CD1c-positive myeloid dendritic cell (primary cell): ENCODE measurements around the gene CCDC87.
A peak's percentile ranks its signal among the peaks of the same experiment; 100 is the strongest.

Source experiments
- DNase-seq: peaks from one replicate; pipeline ENCODE4 v3.0.0-alpha.2; 2016; ENCODE audit errors: extremely low spot score

The CCDC87 gene

DNA sequence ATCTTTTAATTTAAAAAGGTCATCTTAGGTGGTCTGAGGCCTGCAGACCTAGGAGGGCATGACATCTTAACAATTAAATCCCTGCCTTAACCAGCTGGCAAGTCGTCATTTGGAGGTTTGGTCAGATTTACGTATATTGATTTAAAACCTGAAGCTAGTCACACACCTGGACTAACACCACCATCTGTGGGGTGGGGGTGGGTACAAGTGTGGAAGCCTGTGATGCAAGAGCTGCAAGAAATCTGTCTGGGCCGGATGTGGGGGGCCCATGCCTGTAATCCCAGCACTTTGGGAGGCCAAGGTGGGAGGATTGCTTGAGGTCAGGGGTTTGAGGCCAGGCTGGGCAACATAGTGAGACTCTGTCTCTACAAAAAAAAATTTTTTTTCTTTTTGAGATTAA, 11.6 kb downstream of the CCDC87 start:
- DNase-seq, result no peak

DNA sequence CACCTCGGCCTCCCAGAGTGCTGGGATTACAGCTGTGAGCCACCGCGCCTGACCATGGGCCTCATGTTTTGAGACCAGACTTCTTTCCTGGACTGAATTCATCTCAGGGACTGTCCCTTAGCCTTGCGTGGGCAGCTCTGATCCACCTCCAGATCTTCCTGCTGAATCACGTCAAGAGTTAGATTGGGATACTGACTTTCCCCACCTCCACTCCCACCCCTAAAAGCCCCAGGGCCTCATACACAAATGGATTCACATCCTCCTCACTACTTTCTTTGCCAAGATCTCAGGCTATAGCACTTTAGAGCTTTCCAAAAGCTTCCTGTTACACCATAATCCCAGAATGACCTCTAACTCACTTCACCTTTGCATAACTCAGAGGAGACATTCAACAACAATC, 12.1 kb downstream of the CCDC87 start:
- DNase-seq, result peak; percentile 28

DNA sequence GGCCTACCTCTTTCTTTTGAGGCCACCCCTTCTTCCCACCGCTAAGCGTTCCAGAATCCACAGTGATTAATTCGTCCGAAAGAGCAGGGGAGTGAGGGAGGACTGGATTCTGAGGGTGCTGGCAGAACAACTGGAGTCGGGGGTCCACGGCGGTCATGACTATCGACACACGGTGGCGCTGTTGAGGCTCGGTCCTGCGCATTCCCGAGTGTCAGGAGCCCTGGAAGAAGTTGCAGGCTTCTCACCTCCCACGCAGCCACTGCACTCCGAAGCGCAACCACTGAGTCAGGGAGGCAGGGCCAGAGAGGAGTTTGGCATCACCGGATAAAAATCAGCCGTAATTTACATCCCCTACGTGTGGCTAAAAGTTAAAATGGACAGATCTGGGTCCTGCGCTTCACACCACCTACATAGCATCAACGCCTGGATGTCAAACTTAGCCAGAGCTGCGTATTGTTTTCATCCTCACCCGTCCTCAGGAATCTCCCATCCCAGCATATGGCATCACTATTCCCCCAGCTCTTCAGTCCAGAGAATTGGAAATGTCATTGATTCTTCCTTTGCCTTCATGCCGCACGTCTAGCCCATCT, 13.8 kb downstream of the CCDC87 start:
- peak; percentile 89 for DNase-seq

DNA sequence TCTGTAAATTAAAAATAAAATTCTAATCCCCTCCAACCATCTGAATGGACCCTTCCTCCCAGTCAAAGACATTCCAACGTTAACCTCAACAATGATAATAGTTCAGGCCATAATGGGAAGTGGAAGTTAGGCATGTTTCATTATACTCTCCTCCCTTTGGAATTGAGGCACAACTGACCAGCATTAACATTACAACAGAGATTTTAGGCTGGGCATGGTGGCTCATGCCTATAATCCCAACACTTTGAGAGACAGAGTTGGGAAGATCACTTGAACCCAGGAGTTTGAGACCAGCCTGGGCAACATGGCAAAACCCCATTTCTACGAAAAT, 22.0 kb downstream of the CCDC87 start:
- no peak for DNase-seq

DNA sequence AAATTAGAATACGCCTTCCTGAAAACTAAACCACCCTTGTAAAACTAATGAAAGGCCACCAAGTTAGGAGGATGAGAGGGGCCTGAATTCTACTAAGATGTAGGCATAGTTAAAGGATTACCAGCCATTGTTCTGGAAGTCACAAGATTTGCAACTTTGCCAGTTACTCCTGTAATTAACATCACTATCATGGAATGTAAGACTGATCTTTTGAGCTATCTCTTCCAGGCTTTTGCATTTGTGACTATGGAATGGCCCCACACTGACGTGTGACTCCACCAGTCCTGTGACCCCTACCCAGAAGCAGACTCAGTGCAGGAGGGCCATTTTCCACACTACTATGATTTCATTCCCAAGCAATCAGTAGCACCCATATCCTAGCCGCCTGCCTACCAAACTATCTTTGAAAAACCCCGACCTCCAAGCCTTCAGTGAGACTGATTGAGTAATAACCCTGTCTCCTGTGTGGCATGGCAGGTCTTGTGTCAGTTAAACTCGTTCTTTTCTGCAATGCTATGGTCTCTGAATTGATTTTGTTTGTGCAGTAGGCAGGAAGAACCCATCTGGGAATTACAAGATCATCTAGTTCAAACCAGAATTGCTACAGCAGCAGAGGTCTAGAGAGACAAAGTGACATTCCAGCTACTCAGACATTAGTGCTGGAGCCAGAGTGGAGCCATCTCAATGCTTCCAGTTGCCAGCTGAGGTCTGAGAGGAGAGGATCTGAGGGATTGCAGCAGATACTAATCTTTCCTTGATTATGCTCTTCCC, 22.6 kb downstream of the CCDC87 start:
- no peak for DNase-seq

DNA sequence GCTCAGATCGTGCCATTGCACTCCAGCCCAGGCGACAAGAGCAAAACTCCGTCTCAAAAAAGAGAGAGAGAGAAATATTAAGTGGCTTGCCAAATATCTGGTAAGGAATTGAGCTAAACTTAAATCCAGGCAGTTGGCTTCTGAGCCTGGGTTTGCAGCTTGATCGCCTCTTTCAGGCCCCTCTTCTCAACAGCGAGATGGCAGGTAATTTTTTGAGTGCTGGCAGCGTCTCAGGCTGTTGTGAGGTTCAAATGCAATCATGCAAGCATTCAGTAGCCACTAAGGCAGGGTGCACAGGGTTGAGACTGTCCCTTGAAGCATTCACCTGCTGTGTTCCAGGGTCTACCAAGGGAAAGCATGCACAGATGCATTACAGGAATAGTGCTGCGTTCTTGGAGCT, 23.8 kb downstream of the CCDC87 start:
- no peak for DNase-seq

DNA sequence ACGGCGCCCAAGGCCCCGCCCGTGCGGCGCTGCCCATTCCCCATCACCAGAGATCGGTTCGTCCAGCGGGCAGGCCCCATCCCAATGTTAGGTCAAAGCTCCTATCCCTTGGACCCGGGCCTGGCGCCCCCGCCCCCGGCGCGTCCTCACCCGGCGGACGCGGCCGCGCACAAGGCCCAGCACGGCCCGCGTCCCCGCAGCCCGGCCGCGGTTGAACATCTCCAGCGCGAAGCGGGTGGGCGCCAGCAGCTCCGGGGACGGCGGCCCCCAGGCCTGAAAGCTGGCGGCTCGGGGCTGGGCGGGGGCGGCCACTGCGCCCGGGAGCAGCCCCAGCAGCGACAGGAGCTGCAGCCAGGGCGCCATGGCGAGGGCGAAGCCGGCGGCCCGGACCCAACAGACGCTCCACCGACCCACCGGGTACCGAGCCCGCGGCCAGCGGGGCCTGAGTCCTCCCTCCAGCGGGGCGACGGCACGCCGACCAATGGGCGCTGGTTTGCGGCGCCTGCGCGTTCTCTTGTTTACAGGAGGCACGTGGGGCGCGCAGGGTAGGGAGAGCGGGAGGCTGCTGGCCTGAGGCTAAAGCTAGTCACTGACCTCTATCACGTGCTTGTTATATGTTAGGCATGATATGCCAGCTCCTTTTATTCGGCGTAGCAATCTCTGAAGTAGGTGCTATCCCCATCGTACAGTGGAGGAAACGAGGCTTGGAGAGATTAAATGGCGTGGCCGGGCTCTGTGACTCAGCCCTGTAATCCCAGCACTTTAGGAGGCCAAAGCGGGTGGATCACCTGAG, 24.5 kb downstream of the CCDC87 start, which contains the start of gene CTSF:
Gene CTSF (minus strand): TSS at position 483 of the 793 bp plus-strand sequence. CDS start 120 bp downstream, at position 363.
- peak; percentile 83 for DNase-seq

DNA sequence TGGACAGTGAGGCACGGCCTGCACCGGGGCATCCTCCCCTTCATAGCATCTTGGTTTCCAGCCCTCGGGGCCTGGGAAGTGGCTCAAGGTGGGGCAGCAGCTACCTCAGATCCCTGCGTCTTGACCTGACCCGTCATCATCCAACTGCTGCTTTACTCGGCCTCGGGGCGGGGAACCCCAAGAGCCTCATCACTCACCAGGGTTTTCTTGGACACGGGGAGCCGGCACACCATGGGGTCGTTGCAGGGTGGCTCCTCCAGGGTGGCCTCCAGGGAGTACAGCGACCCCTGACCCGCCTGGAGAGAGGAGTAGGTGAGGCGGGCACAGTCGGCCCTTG, 25.1 kb downstream of the CCDC87 start:
- no peak for DNase-seq

DNA sequence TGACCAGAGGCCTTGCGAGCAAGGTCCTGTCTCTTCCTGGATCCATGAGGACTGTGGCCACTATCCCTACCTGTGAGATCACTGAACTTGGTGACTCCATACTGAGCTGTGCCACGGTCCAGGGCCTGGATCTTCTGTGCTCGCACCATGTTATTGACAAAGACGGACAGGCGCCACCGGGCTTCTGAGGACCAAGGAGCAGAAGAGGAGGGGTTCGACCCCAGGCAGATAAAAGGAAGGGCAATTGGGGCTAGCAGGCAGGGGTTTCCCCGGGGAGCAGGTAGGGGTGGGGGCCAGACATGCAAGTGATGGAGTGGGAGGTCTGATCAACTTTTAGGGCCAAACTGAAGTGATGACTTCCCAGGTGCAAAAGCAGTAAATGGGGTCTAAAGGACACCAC, 26.6 kb downstream of the CCDC87 start:
- no peak for DNase-seq

DNA sequence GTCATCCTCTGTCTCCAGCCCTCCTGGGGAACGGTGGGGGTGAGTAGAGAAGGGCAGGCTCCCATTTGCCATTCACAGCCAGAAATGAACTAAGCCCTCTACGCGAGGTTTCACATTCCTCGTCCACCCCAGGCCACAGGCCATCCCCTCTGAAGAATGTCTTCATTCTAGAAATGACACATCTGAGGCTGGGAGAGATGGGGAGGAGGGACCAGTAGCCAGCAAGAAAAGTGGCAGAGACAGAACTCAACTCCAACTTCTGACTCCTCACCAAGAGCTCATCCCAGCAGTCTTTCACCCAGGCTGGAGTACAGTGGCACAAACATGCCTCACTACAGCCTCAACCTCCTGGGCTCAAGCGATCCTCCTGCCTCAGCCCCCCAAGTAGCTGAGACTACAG, 27.9 kb downstream of the CCDC87 start:
- no peak for DNase-seq

DNA sequence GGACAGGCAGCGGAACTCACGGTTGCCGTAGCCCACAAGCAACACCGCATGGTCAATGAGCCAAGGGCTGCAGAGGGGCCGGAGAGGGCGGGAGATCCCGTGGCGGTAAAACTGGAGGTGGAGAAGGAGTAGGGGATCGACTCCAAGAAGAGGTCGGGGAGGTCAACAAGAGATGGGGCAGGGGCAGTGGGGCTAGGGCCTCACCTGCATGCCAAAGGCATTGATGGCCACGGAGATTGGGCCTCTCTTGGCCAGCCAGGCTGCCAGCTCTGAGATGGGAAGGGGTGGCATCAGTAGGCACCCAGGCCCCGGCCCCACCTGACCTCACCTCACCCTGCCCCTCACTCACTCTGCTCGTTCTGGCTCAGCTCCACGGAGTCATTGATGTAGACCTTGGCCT, 28.3 kb downstream of the CCDC87 start:
- no peak for DNase-seq

DNA sequence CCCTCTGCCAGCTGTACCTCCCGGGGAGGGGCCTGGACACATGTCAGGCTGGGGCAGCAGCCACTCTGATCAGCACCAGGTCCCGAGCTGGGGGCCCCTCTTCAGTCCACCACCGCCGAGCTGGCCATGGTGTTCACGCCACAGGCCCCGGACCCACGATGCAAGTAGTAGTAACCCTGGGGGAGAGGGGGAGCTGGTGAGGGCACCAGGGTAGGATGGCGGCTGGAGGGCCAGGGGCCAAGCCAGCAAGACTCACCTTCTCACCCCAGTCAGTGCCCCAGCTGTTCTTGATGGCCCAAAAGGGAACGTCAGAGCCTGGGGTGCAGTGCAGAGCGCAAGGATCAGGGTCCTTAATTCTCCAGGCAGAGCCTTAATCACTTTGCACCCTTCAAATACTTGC, 29.0 kb downstream of the CCDC87 start:
- no peak for DNase-seq

DNA sequence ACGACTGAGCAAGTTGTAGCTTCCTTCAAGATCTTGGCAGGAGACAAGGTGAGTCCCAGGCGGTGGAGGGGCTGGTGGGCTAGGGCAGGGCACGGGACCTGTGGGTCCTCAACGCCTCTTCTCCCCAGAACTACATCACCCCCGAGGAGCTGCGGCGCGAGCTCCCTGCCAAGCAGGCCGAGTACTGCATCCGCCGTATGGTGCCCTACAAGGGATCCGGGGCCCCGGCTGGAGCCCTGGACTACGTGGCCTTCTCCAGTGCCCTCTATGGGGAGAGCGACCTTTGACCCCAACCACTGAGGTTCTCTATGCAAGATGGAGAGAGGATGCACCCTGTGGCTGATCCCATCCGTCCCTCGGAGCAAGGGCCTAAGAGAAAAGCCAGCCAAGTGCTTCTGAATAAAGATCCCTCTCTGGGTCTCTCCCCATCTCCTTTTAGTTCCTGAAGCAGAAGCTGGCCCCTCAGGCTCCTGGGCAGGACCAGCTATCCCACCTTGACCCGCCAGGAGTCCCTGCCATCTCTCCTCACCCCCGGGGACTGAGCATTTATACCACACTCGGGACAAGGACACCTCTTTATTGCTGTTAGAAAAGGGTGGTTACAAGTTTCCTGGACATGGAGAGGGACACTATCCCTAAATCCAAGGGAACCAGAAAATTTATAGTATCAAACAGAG, 29.8 kb downstream of the CCDC87 start:
- DNase-seq, result no peak

DNA sequence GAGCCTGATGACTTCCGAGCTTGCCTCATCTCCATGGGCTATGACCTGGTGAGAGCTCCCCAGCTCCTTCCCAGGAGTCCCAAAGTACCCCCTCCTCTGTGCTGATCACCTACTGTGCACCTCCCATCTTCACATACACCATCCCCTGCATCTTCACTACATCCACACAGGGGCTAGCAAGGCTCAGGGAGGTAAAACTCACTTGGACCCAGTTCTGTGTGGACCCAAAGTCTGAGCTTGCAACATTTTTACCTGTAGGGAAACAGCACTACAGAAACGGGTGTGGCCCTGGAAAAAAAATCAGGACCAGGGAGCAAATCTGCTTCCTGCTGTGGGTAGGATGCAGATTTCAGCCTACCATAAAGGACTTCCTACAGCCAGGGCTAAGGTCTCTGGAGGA, 30.6 kb downstream of the CCDC87 start:
- no peak for DNase-seq

DNA sequence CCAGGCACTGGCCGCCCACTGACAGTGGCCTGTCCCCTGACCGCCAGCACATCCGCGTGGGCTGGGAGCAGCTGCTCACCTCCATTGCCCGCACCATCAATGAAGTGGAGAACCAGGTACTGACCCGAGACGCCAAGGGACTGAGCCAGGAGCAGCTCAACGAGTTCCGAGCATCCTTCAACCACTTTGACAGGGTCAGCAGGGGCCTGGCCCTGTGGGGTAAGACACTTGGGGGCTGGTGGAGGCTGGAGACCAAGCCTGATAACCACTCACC, 31.0 kb downstream of the CCDC87 start:
- DNase-seq, result no peak

DNA sequence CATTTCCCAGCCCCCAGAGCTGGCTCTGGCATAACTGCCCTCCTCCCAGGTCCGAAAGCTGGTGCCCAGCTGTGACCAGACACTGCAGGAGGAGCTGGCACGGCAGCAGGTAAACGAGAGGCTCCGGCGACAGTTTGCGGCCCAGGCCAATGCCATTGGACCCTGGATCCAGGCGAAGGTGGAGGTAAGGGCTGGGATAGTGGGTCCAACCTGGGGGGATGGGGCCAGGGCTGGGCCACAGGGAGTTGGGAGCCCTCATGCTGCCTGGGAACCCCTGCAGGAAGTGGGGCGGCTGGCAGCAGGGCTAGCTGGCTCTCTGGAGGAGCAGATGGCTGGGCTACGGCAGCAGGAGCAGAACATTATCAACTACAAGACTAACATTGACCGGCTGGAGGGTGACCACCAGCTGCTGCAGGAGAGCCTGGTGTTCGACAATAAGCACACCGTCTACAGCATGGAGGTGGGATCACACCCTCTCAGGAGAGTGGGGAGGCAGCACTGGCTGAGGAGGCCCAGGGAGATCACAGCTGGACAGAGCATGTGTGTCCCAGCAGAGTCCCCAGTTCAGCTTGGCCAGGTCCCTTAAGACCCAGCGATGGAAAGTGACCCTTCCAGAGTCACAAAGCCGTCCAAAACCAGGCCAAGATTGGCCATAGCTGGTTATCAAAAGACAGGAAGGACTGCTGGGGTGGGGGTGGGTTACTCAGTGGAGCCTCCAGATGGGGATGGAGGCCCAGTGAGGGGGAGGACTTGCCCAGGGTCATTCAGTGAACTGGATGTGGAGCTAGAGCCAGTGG, 31.5 kb downstream of the CCDC87 start:
- DNase-seq, result no peak

DNA sequence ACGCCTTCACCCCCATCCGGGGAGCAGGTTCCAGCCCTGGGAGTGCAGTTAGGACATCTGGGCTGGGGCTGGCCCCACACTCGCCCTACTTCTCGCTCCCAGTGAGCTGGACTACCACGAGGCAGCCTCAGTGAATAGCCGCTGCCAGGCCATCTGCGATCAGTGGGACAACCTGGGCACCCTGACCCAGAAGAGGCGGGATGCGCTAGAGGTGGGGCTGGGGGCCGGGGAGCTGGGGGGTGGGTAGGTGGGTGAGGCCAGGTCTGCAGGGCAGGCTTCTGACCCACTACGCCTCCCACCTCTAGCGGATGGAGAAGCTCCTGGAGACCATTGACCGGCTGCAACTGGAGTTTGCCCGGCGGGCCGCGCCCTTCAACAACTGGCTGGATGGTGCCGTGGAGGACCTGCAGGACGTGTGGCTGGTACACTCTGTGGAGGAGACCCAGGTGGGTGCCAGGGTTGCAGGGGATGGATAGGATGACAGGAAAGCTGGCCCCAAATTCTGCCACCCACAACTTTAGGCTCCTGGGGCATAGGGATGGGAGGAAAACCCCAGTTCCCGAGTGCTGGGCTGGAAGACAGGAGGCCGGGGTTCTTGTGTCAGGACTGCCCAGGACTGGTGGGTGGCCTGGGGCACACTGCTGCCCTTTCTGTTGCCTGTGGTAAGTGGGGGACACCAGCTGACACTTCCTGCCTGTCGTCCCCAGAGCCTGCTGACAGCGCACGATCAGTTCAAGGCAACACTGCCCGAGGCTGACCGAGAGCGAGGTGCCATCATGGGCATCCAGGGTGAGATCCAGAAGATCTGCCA, 32.8 kb downstream of the CCDC87 start:
- no peak for DNase-seq

DNA sequence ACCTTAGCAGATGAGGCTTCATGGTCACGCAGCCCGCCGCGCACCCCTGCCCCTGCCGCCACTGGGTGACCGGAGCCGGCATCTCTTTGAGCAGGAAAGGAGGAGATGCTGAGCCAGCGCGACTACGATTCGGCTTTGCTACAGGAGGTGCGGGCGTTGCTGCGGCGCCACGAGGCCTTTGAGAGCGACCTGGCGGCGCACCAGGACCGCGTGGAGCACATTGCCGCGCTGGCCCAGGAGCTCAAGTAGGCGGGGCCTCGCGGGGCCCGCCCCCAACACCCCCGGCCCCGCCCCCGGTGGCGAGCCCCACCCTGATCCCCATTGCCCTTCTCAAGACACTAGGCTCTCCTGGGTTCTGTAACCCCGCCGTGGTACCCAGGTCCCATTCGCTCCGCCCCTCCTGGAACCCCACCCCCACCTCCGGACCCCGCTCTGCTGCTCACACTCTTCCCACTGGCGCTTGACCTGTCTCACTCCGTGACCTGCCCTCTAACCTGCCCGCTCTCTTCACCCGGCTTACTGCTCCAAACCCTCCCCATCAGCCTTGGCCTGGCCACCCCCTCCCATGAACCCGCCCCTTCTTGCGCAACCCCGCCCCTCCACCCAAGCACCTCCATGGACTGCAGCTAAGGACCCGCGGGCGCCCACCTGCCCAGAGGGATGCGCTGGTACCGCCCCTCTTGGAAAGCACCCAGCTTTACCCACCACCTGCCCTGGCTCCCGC, 33.6 kb downstream of the CCDC87 start:
- no peak for DNase-seq

DNA sequence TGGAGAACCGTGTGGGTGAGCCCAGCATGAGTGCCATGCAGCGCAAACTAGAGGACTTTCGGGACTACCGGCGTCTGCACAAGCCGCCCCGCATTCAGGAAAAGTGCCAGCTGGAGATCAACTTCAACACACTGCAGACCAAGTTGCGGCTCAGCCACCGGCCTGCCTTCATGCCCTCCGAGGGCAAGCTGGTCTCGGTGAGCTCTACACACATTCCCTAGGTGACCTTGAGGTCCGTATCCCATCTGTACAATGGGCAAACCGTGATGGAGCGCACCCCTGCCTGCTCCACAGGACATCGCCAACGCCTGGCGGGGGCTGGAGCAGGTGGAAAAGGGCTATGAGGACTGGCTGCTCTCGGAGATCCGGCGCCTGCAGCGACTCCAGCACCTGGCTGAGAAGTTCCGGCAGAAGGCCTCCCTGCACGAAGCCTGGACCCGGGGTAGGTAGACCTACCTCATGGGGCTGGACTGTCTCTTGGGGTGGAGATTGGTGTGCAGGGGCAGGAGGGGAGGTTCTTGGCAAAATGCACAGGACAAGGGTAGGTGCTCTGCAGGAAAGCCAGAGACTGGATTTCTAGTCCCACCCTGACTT, 35.0 kb downstream of the CCDC87 start:
- DNase-seq, result no peak

DNA sequence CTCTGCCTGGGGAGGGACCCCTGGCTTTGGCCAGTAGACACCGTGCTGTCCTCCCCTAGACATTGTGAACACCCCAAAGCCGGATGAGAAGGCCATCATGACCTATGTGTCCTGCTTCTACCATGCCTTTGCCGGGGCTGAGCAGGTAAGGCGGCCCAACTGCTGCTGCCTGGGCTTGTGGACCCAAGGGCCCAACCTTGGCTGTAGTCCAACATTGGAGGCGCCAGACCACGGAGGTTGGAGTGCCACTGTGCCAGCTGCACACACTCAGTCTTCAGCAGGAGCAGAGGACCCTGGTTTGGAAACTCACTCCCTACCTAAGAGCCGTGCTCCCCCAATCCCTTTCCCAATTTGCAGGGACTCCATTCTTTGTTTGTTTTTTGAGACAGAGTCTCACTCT, 36.8 kb downstream of the CCDC87 start:
- DNase-seq, result no peak
